ENCODE results near the gene ZNF394.

Gene ZNF394

GRCh38 chr7:99447943-99448342 is 52.1 kb downstream of the ZNF394 start:
- H3K36me3 ChIP-seq = peaks cover 88% of the 10 kb centered on the region
- no peak for DNase-seq

GRCh38 chr7:99446096-99446495 is 54.0 kb downstream of the ZNF394 start:
- no peak for TF ChIP-seq CTCF (IDR thresholded peaks at IDR 0.05; ENCODE audit: low read depth, low read length)
- no peak overlapping the region for H3K27ac ChIP-seq
- no peak for DNase-seq
- peaks cover 85% of the 10 kb centered on the region for H3K36me3 ChIP-seq
- H3K27me3 ChIP-seq (ENCODE audit: insufficient read depth, low read depth, severe bottlenecking) = no peaks in the 10 kb centered on the region
- no peaks in the 10 kb centered on the region for H3K9me3 ChIP-seq (ENCODE audit: severe bottlenecking)
- H3K4me3 ChIP-seq (ENCODE audit: low read depth, low read length) = no peak overlapping the region

More at GRCh38 chr7:99447943-99448342, 52.1 kb downstream of the ZNF394 start:
- Histone ChIP-seq H3K4me3 (ENCODE audit: low read depth, low read length) (no peak overlapping the region), H3K27me3 (ENCODE audit: insufficient read depth, low read depth, severe bottlenecking) (no peaks in the 10 kb centered on the region), H3K9me3 (ENCODE audit: severe bottlenecking) (no peaks in the 10 kb centered on the region), H3K27ac (no peak overlapping the region)
- TF ChIP-seq CTCF (IDR thresholded peaks at IDR 0.05; ENCODE audit: low read depth, low read length) = no peak

Data from WERI-Rb-1 (cell line).